K562 (cell line): ENCODE data around the gene ST3GAL3. TPM values are rescaled to one million over a fixed set of nuclear protein-coding genes. Genes with fewer than 3 reads are reported as not detected.

ENCODE experiments used
- ATAC-seq: fragments of 200-7000 bp; cut with Tn5 transposase; 3 replicates; pipeline ENCODE4 v1.9.1; 2020; ENCODE audit warnings: moderate library complexity
- BruUV-seq: library from RNA; stranded (reverse); fragments of 400-500 nt; replicated peaks from 2 replicates; lab custom pipeline; 2021; lab: Mats Ljungman, UMichigan
- CTCF ChIA-PET: fragments of 300-600 bp; formaldehyde crosslinking; extraction: SDS; loops from one replicate; lab custom pipeline; 2021; ENCODE audit warnings: low intra/inter-chr PET ratio; lab: Yijun Ruan, JAX
- POLR2A ChIA-PET: fragments of 300-600, 350-650 bp; sonication (Branson Sonifier 250); formaldehyde crosslinking; extraction: SDS; loops from one replicate; lab custom pipeline; 2021; ENCODE audit warnings: antibody characterized with exemption, inconsistent platforms; lab: Yijun Ruan, JAX
- DNase-seq, 4 experiments: peaks; one replicate each; pipeline versions ENCODE4 v3.0.0 to v3.0.0-alpha.2; 2011 to 2018; ENCODE audit warnings: low spot score in 3 of 4, mixed read lengths in 3 of 4; ENCODE audit errors: extremely low read depth in 1 of 4
- FAIRE-seq: peaks from 2 replicates; lab custom pipeline; 2011; peaks lifted over from hg19 to GRCh38; lab: Jason Lieb, UNC
- H2AFZ ChIP-seq: 2 replicates; pipeline ENCODE4 v1.6.0; 2011; ENCODE audit warnings: low read depth, low read length, control low read depth, inconsistent platforms
- H3K27ac ChIP-seq: fragments of 200-600 bp; 3 replicates; pipeline ENCODE4 v1.8.0; 2011; ENCODE audit warnings: low read depth, mild to moderate bottlenecking, control low read depth, inconsistent platforms, low read length, moderate library complexity, mixed read lengths; ENCODE audit errors: extremely low read depth
- H3K27me3 ChIP-seq, 2 experiments: fragments of 300-600 bp in 1 of 2; 2 replicates in 1 of 2; 3 replicates in 1 of 2; pipeline versions ENCODE4 v1.6.0 to v1.8.0; 2011; ENCODE audit warnings: inconsistent platforms in 2 of 2, low read length in 2 of 2, mild to moderate bottlenecking in 1 of 2, mixed read lengths in 1 of 2, moderate library complexity in 1 of 2; ENCODE audit not compliant: control insufficient read depth in 2 of 2, insufficient read depth in 2 of 2
- H3K36me3 ChIP-seq: fragments of 300-600 bp; 3 replicates; pipeline ENCODE4 v1.8.0; 2011; ENCODE audit warnings: mild to moderate bottlenecking, low read length, inconsistent platforms; ENCODE audit not compliant: control insufficient read depth, insufficient read depth
- H3K4me1 ChIP-seq, 2 experiments: fragments of 200-600 bp in 1 of 2; replicated peaks in 1 of 2; 2 replicates in 1 of 2; 3 replicates in 1 of 2; pipeline versions ENCODE4 v1.5.1 to v1.8.0; 2011; ENCODE audit warnings: inconsistent platforms in 2 of 2, low read length in 2 of 2, mild to moderate bottlenecking in 1 of 2, mixed read lengths in 1 of 2, moderate library complexity in 1 of 2; ENCODE audit not compliant: control insufficient read depth in 2 of 2, insufficient read depth in 2 of 2
- H3K4me2 ChIP-seq: 2 replicates; pipeline ENCODE4 v1.6.1; 2011; ENCODE audit warnings: low read length, control low read depth, inconsistent platforms, mixed read lengths; ENCODE audit not compliant: insufficient read depth
- H3K4me3 ChIP-seq: fragments of 200-600 bp; sonication (generic), shearing (Covaris generic); 2 replicates; pipeline ENCODE4 v1.5.1; 2016; ENCODE audit warnings: control low read depth, inconsistent platforms
- H3K79me2 ChIP-seq: fragments of 200-600 bp; 3 replicates; pipeline ENCODE4 v1.8.0; 2011; ENCODE audit warnings: low read length, inconsistent platforms; ENCODE audit not compliant: control insufficient read depth, insufficient read depth
- H3K9ac ChIP-seq, 2 experiments: 2 replicates each; pipeline versions ENCODE4 v1.6.0 to v1.6.1; 2011; ENCODE audit warnings: low read depth in 2 of 2, low read length in 2 of 2, control low read depth in 1 of 2, inconsistent platforms in 1 of 2, mild to moderate bottlenecking in 1 of 2, mixed read lengths in 1 of 2; ENCODE audit not compliant: insufficient read depth in 1 of 2
- H3K9me1 ChIP-seq: one replicate; pipeline ENCODE4 v1.6.0; 2011; ENCODE audit warnings: inconsistent platforms, mild to moderate bottlenecking, low read length, moderate library complexity; ENCODE audit not compliant: control insufficient read depth, insufficient read depth
- H3K9me3 ChIP-seq: replicated peaks from 2 replicates; pipeline ENCODE4 v1.5.1; 2011; ENCODE audit warnings: low read depth, low read length, inconsistent platforms; ENCODE audit not compliant: control insufficient read depth, insufficient read depth
- H4K20me1 ChIP-seq: replicated peaks from 2 replicates; pipeline ENCODE4 v1.6.1; 2011; ENCODE audit warnings: low read length, inconsistent platforms, mixed read lengths; ENCODE audit not compliant: control insufficient read depth, insufficient read depth
- ARHGAP35 ChIP-seq: fragments of 450-650 bp; IDR thresholded peaks from 2 replicates; pipeline ENCODE4 v1.6.1; 2018; ENCODE audit not compliant: partially characterized antibody
- BRF1 ChIP-seq: IDR thresholded peaks from 3 replicates; pipeline ENCODE4 v1.6.1; 2011; ENCODE audit warnings: borderline replicate concordance, mild to moderate bottlenecking; ENCODE audit not compliant: insufficient read length; ENCODE audit errors: extremely low read depth
- CREM ChIP-seq: IDR thresholded peaks from 2 replicates; pipeline ENCODE4 v1.6.1; 2014; ENCODE audit warnings: antibody characterized with exemption, low read depth
- HMG20A ChIP-seq: fragments of 450-650 bp; formaldehyde crosslinking; conservative IDR thresholded peaks from 2 replicates; pipeline ENCODE4 v1.4.0; 2020; ENCODE audit warnings: mild to moderate bottlenecking, mixed read lengths
- OTX1 ChIP-seq: fragments of 450-650 bp; formaldehyde crosslinking; IDR thresholded peaks from 2 replicates; pipeline ENCODE4 v1.4.0; 2022; ENCODE audit warnings: mild to moderate bottlenecking
- PRPF4 ChIP-seq: fragments of 200-400 bp; formaldehyde crosslinking; IDR thresholded peaks from one replicate; pipeline ENCODE4 v1.6.1; 2017; ENCODE audit warnings: low read length, low read depth, mild to moderate bottlenecking; ENCODE audit not compliant: insufficient read depth, poor library complexity, severe bottlenecking
- RBM15 ChIP-seq: fragments of 200-400 bp; formaldehyde crosslinking; IDR thresholded peaks from 2 replicates; pipeline ENCODE4 v1.6.1; 2018; ENCODE audit warnings: mild to moderate bottlenecking, low read length, moderate library complexity; ENCODE audit not compliant: insufficient read depth
- ZNF592 ChIP-seq: fragments of 450-650 bp; IDR thresholded peaks from 2 replicates; pipeline ENCODE4 v1.6.1; 2017; ENCODE audit warnings: antibody characterized with exemption, mild to moderate bottlenecking
- WGBS: fragments of 100-300 bp; shearing (Covaris generic); methylation state at CpG from one replicate; pipeline ENCODE4 v1.1.6; 2016; ENCODE audit warnings: low coverage, mixed read lengths; ENCODE audit not compliant: insufficient coverage; ENCODE audit errors: missing lambda C conversion rate; 5-methylcytosine and 5-hydroxymethylcytosine counted together
- in situ Hi-C: fragments of 300-500 bp; cut with MboI; formaldehyde crosslinking; loops from 4 replicates; pipeline ENCODE4 v1.15.0; 2018; ENCODE audit warnings: inconsistent platforms, mixed read lengths
- intact Hi-C: fragments of 100-400 bp; cut with micrococcal nuclease; formaldehyde crosslinking; loops from 2 replicates; pipeline ENCODE4 v1.14.2; 2022
- polyA plus RNA-seq, 8 experiments: library from polyadenylated mRNA; depleted of rRNA in 4 of 8; stranded (reverse) in 5 of 8; unstranded in 3 of 8; fragments of >200 nt; fragmentation: Nextera tagmentation in 2 of 8; fragmentation: Illumina TruSeq in 1 of 8; extraction: Ambion mirVana in 2 of 8; extraction: Trizol in 1 of 8; gene quantifications; 2 replicates each; pipeline versions ENCODE4 v1.2.1 to v1.2.3, GENCODE V29; 2011 to 2014; ENCODE audit warnings: inconsistent platforms in 1 of 8, missing spikeins in 1 of 8
- total RNA-seq, 7 experiments: library from RNA; depleted of rRNA in 6 of 7; stranded (reverse); fragments of >200 nt in 6 of 7; fragmentation: Illumina TruSeq in 2 of 7; extraction: Trizol in 2 of 7; gene quantifications; 2 replicates each; pipeline versions ENCODE4 v1.2.1 to v1.2.3, GENCODE V29; 2011 to 2021; ENCODE audit warnings: low replicate concordance in 1 of 7
- TF ChIP-seq, protein P1 (sequence below), 2 experiments: fragments of 450-650 bp; formaldehyde crosslinking in 1 of 2; IDR thresholded peaks; 2 replicates each; pipeline versions ENCODE4 v1.4.0 to v1.6.1; 2014 to 2020; ENCODE audit warnings: mild to moderate bottlenecking in 2 of 2, borderline replicate concordance in 1 of 2, low read depth in 1 of 2

Gene ST3GAL3
- total and polyA plus RNA-seq, 9 of the 15 experiments (the other 6 are each of a cell fraction or from before 2014, with no cell fraction given), result 1.2 to 18.9 (median 11.0) TPM

DNA sequence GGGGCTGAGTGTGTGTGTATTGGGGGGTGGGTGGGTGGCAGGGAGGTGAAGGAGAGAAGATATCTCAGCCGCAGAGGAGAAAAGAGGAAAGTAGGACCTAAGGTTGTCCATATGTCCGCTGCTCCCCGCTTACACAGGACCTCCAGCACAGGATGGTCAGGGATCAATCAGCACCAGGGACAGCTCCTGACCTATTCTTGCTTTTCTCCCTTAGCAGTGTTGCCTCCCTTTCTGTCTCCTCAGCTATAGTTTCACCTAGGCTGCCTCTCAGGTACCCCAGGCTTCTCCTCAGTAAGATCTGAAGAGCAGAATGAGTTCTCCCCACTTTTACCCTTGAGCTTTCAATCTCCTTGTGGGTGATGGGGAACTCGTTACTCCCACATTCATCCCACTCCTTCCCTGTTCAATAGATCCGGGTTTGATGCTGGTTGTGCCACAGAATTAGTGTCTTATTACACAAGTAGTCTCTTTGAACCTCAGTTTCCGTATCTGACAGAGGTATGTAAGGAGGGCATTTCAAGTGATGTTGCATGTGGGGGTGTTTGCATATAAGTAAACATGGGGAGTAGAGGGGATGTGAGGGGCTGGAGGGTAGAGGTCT, 261.1 kb downstream of the ST3GAL3 start:
- CTCF ChIA-PET, result no interaction called here
- TF ChIP-seq CREM (0 out of 2 replicates have a peak, but pooled peaks have one; percentile 28), PRPF4 (no peak), OTX1 (CRISPR knock-in tag) (no peak), ARHGAP35 (no peak), RBM15 (no peak), BRF1 (no peak), ZNF592 (no peak), HMG20A (CRISPR knock-in tag) (no peak)
- TF ChIP-seq, protein P1, sequence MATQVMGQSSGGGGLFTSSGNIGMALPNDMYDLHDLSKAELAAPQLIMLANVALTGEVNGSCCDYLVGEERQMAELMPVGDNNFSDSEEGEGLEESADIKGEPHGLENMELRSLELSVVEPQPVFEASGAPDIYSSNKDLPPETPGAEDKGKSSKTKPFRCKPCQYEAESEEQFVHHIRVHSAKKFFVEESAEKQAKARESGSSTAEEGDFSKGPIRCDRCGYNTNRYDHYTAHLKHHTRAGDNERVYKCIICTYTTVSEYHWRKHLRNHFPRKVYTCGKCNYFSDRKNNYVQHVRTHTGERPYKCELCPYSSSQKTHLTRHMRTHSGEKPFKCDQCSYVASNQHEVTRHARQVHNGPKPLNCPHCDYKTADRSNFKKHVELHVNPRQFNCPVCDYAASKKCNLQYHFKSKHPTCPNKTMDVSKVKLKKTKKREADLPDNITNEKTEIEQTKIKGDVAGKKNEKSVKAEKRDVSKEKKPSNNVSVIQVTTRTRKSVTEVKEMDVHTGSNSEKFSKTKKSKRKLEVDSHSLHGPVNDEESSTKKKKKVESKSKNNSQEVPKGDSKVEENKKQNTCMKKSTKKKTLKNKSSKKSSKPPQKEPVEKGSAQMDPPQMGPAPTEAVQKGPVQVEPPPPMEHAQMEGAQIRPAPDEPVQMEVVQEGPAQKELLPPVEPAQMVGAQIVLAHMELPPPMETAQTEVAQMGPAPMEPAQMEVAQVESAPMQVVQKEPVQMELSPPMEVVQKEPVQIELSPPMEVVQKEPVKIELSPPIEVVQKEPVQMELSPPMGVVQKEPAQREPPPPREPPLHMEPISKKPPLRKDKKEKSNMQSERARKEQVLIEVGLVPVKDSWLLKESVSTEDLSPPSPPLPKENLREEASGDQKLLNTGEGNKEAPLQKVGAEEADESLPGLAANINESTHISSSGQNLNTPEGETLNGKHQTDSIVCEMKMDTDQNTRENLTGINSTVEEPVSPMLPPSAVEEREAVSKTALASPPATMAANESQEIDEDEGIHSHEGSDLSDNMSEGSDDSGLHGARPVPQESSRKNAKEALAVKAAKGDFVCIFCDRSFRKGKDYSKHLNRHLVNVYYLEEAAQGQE (IDR thresholded peaks at IDR 0.05; ENCODE audit: borderline replicate concordance), result peak; percentile 99
- TF ChIP-seq, protein P1 (CRISPR knock-in tag; IDR thresholded peaks at IDR 0.05; ENCODE audit: low read depth), result peak; percentile 96

More for the DNA sequence above, 261.1 kb downstream of the ST3GAL3 start:
- intact Hi-C loops (no loop called here), in situ Hi-C loops (no loop called here)
- Histone ChIP-seq H3K4me3 (no peak overlapping the region), H3K4me1 (peaks cover 6 to 25% of the 10 kb centered on the region in 2 experiments; a peak in 4 of 5 replicates), H3K9me3 (no peaks in the 10 kb centered on the region), H3K79me2 (peaks cover 16% of the 10 kb centered on the region), H3K9ac (no peak overlapping the region), H3K4me2 (no peak overlapping the region), H4K20me1 (no peaks in the 10 kb centered on the region), H2AFZ (no peak overlapping the region), H3K9me1 (peaks cover 4% of the 10 kb centered on the region), H3K27ac (no peak overlapping the region), H3K36me3 (peaks cover 38% of the 10 kb centered on the region), H3K27me3 (no peaks in the 10 kb centered on the region)
- peak; percentile 80 for FAIRE-seq
- DNase-seq, result peak; percentile 68 to 74 (median 72)
- BruUV-seq, result no TSS peak
- POLR2A ChIA-PET, result interaction anchor here (0.6 to 0.8 kb wide), 2 partner anchors 19 to 33 kb away, joined by 3 read pairs; no protein-coding TSS in a partner anchor
- 75% methylated on average over 6 of the region's 6 CpGs for WGBS
- ATAC-seq, result peak; percentile 38
